GM12892 (cell line): ENCODE results near the gene MRPL50.

Experiments
- DNase-seq: peaks from one replicate; pipeline ENCODE4 v3.0.0; 2011; ENCODE audit not compliant: insufficient read length
- FAIRE-seq: peaks from 2 replicates; lab custom pipeline; 2011; peaks lifted over from hg19 to GRCh38; lab: Jason Lieb, UNC
- POLR2A ChIP-seq: IDR thresholded peaks from 2 replicates; pipeline ENCODE4 v1.6.1; 2011; ENCODE audit warnings: low read depth, low read length, control low read depth
- POLR2AphosphoS5 ChIP-seq: IDR thresholded peaks from 2 replicates; pipeline ENCODE4 v1.6.1; 2011; ENCODE audit warnings: low read depth, low read length, control low read depth
- TAF1 ChIP-seq: IDR thresholded peaks from 2 replicates; pipeline ENCODE4 v1.6.1; 2011; ENCODE audit warnings: low read depth, mild to moderate bottlenecking, control low read depth, low read length, borderline replicate concordance

Gene MRPL50

GRCh38 chr9:101369286-101369685 is 29.1 kb downstream of the MRPL50 start:
- no peak for DNase-seq
- FAIRE-seq = no peak
- TF ChIP-seq POLR2AphosphoS5 = no peak
- TF ChIP-seq POLR2A = no peak
- no peak for TF ChIP-seq TAF1

- TF ChIP-seq TAF1 = no peak
- TF ChIP-seq POLR2AphosphoS5 = no peak
- TF ChIP-seq POLR2A = no peak
- no peak for FAIRE-seq
- DNase-seq = no peak
Measured at GRCh38 chr9:101367323-101367722, 31.1 kb downstream of the MRPL50 start.

- DNase-seq = no peak
- TF ChIP-seq POLR2A = no peak
- TF ChIP-seq TAF1 = no peak
- no peak for TF ChIP-seq POLR2AphosphoS5
- FAIRE-seq = no peak
Measured at GRCh38 chr9:101366038-101366756, 32.2 kb downstream of the MRPL50 start.

- no peak for FAIRE-seq
- no peak for DNase-seq
- TF ChIP-seq POLR2A = no peak
- TF ChIP-seq POLR2AphosphoS5 = no peak
- TF ChIP-seq TAF1 = no peak
Measured at GRCh38 chr9:101365181-101365580, 33.2 kb downstream of the MRPL50 start.

GRCh38 chr9:101362450-101362849 is 36.0 kb downstream of the MRPL50 start:
- DNase-seq (no peak), FAIRE-seq (no peak)
- TF ChIP-seq TAF1 = no peak
- no peak for TF ChIP-seq POLR2AphosphoS5
- TF ChIP-seq POLR2A = no peak

- no peak for DNase-seq
- TF ChIP-seq TAF1 = no peak
- FAIRE-seq = no peak
Measured at GRCh38 chr9:101360647-101361046, 37.8 kb downstream of the MRPL50 start.

- TF ChIP-seq POLR2A = no peak
- TF ChIP-seq POLR2AphosphoS5 = no peak
- TF ChIP-seq TAF1 = no peak
- DNase-seq = no peak
Measured at GRCh38 chr9:101359679-101360078, 38.7 kb downstream of the MRPL50 start.

DNA sequence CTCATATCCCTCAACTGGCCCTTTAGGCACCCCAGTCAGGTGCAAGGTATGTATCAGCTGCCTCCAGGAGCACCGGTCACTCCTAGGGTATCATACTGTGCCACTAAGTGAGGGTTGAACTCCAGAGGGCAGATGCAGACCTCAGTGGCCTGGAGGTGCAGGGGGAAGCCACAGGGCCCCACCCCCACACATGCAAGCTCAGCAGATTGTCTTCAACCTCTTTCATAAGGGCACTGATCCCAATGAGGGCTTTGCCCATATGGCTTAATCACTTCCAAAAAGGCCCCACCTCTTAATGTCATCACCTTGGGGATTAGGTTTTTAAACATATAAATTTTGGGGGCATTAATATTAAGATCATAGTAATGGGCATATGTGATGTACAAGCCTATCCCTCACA is 41.8 kb downstream of the MRPL50 start:
- no peak for DNase-seq
- FAIRE-seq = no peak
- no peak for TF ChIP-seq TAF1
- TF ChIP-seq POLR2AphosphoS5 = no peak
- no peak for TF ChIP-seq POLR2A

More at GRCh38 chr9:101359679-101360078, 38.7 kb downstream of the MRPL50 start:
- FAIRE-seq = no peak

DNA sequence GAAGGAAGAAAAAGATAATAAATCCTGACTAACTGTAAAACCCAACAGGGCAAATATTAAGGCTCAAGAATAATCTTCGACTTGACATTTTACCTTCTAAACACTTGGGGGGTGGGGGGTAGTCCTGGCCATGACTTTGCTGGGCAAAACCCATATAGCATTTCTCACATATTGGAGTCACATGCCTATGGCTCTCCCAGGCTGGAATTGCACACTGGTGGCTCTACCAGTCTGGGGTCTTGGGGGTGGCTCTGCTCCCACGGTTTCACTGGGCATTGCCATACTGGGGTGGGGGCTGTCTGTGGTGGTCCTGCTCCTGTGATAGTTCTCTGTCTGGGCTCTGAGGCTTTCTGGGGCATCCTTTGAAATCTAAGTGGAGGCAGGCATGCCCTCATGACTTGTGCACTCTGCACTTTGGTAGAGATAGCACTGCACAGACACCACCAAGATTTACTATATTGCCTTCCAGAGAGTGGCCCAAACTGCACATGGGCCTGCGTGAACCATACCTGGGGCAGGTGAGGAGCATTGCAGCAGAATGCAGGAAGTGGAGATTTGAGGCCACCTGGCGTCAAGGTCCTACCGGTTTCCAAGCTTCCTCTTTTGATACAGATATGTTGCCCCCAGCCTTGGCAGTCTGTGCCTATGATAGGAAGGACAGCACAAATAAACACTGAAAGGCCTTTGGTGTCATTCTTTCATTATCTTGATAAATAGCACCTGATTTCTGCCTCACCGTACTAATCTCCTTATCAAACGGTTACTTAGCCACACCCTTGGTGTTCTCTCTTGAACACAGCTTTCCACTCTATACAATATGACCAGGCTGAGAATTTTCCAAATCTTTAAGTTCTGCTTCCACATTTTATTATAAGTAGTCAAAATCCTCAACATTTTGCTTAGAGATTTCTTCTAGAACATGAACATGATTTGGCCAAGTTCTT is 43.4 kb downstream of the MRPL50 start:
- DNase-seq (no peak), FAIRE-seq (no peak)
- TF ChIP-seq POLR2A = no peak
- TF ChIP-seq TAF1 = no peak
- TF ChIP-seq POLR2AphosphoS5 = no peak

- DNase-seq = no peak
- TF ChIP-seq POLR2AphosphoS5 = no peak
- no peak for FAIRE-seq
Measured at GRCh38 chr9:101354143-101354764, 44.2 kb downstream of the MRPL50 start.

DNA sequence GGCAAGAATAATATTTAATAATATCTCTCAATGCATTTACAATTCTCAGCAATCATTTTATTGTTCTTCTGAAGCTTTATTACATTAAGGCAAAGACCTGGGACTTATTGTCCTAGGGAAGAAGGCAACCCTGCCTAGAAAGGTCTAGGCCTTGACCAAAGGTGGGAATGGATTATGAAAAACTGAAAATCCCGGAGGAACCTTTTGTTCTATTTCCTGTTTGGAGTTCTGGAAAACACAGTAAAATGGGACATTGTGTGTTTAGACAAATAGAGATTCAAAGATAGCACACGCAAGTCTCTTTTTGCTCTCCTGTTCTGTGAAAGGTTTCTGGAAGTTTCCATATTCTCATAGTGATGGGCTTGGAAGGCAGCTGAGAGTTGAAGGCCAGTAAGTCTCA is 44.7 kb downstream of the MRPL50 start:
- DNase-seq (no peak), FAIRE-seq (no peak)
- TF ChIP-seq POLR2AphosphoS5 = no peak
- TF ChIP-seq TAF1 = no peak
- no peak for TF ChIP-seq POLR2A

- DNase-seq = no peak
- TF ChIP-seq TAF1 (no peak), POLR2AphosphoS5 (no peak)
Measured at GRCh38 chr9:101352892-101353463, 45.4 kb downstream of the MRPL50 start.

GRCh38 chr9:101350285-101350684 is 48.1 kb downstream of the MRPL50 start:
- FAIRE-seq (no peak), DNase-seq (no peak)
- TF ChIP-seq POLR2A (no peak), POLR2AphosphoS5 (no peak), TAF1 (no peak)

More at GRCh38 chr9:101352892-101353463, 45.4 kb downstream of the MRPL50 start:
- FAIRE-seq = no peak
